GM19463 (cell line): ENCODE results near the gene ADK.

ENCODE experiments used
- ATAC-seq: cut with Tn5 transposase; IDR thresholded peaks from one replicate; pipeline ENCODE4 v1.9.1; 2021; ENCODE audit warnings: mild to moderate bottlenecking, moderate library complexity; ENCODE audit not compliant: unreplicated experiment

The ADK gene

DNA sequence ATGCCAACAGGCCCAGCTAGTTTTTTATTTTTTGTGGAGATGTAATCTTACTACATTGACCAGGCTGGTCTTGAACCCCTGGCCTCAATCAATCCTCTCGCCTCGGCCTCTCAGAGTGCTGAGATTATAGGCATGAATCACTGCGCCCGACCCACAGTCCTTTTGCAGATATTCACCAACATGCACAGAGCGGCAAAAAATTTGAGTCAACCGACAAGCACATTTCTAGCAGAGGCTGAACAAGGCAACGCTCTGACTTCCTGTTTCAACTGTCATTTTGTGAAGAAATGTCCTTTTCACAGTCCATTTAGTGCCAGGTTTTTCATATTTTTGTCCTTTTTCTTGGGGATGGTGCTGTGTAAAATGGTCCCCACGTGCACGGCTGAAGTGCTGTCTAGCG lies 604.3 kb downstream of the ADK start:
- ATAC-seq, result no peak
